GM19328 (cell line): Measurements from ENCODE around the gene ENDOG.
"Not testable (repeated sequence)": the region's sequence is repeated elsewhere in the genome, so short reads cannot be mapped to it uniquely, and the experiment has no call there.

ENCODE experiments used
- ATAC-seq: cut with Tn5 transposase; IDR thresholded peaks from one replicate; pipeline ENCODE4 v1.9.1; 2021; ENCODE audit warnings: mild to moderate bottlenecking, moderate library complexity; ENCODE audit not compliant: unreplicated experiment

The ENDOG gene

GRCh38 chr9:128818099-128818838, at the start of gene ENDOG:
Gene ENDOG, plus strand, starts transcription at chr9:128818500. Its CDS starts 185 bp downstream, at chr9:128818685.
- ATAC-seq: peak; percentile 83

- ATAC-seq: no peak
Measured at GRCh38 chr9:128768606-128769005, 49.7 kb upstream of the ENDOG start.

GRCh38 chr9:128770286-128771030, 47.8 kb upstream of the ENDOG start:
- no peak for ATAC-seq

GRCh38 chr9:128771094-128771721, 47.1 kb upstream of the ENDOG start:
- ATAC-seq: peak; percentile 30

GRCh38 chr9:128771745-128772519, 46.4 kb upstream of the ENDOG start, which contains the start of gene ZER1:
Gene ZER1, minus strand, starts transcription at chr9:128771927. Its CDS starts 16,362 bp downstream, at chr9:128755565.
- ATAC-seq: peak; percentile 91

GRCh38 chr9:128773049-128773448, 45.3 kb upstream of the ENDOG start:
- ATAC-seq: no peak

- ATAC-seq: no peak
Measured at GRCh38 chr9:128774804-128775203, 43.5 kb upstream of the ENDOG start.

- ATAC-seq: not testable (repeated sequence)
Measured at GRCh38 chr9:128780093-128780492, 38.2 kb upstream of the ENDOG start.

GRCh38 chr9:128781187-128782070, 36.9 kb upstream of the ENDOG start:
- ATAC-seq: no peak

- no peak for ATAC-seq
Measured at GRCh38 chr9:128782669-128783068, 35.6 kb upstream of the ENDOG start.

GRCh38 chr9:128785427-128785826, 32.9 kb upstream of the ENDOG start:
- no peak for ATAC-seq

- peak; percentile 86 for ATAC-seq
Measured at GRCh38 chr9:128786681-128787601, 31.4 kb upstream of the ENDOG start, which contains the start of gene TBC1D13. Gene TBC1D13, plus strand, starts transcription at chr9:128787253. Its CDS starts 101 bp downstream, at chr9:128787354.

GRCh38 chr9:128787659-128788058, 30.6 kb upstream of the ENDOG start:
- ATAC-seq: no peak

GRCh38 chr9:128788445-128788844, 29.9 kb upstream of the ENDOG start:
- no peak for ATAC-seq

- ATAC-seq: no peak
Measured at GRCh38 chr9:128790536-128790935, 27.8 kb upstream of the ENDOG start.

GRCh38 chr9:128792134-128792533, 26.2 kb upstream of the ENDOG start:
- ATAC-seq: no peak

- no peak for ATAC-seq
Measured at GRCh38 chr9:128792978-128793686, 25.2 kb upstream of the ENDOG start.

- ATAC-seq: not testable (repeated sequence)
Measured at GRCh38 chr9:128794961-128795360, 23.3 kb upstream of the ENDOG start.
